ACC112 (cell line): ENCODE results near the gene PEX14.
A peak's percentile ranks its signal among the peaks of the same experiment; 100 is the strongest.

ENCODE experiments used
- H2AFZ ChIP-seq: fragments of 200-600 bp; sonication (generic); one replicate; pipeline ENCODE4 v1.6.0; 2017; ENCODE audit warnings: antibody characterized with exemption, low read length; ENCODE audit not compliant: unreplicated experiment
- H3K27ac ChIP-seq: fragments of 200-600 bp; sonication (generic); 2 replicates; pipeline ENCODE4 v1.5.1; 2014; ENCODE audit warnings: low read depth, mild to moderate bottlenecking, antibody characterized with exemption, low read length, moderate library complexity
- H3K27me3 ChIP-seq: fragments of 200-600 bp; sonication (generic); 2 replicates; pipeline ENCODE4 v1.6.1; 2014; ENCODE audit warnings: mild to moderate bottlenecking, antibody characterized with exemption, low read length, moderate library complexity, mixed read lengths; ENCODE audit not compliant: insufficient read depth
- H3K36me3 ChIP-seq: fragments of 200-600 bp; sonication (generic); 2 replicates; pipeline ENCODE4 v1.6.1; 2016; ENCODE audit warnings: mild to moderate bottlenecking, antibody characterized with exemption, low read length, moderate library complexity, mixed read lengths; ENCODE audit not compliant: insufficient read depth
- H3K4me1 ChIP-seq: fragments of 200-600 bp; sonication (generic); one replicate; pipeline ENCODE4 v1.6.1; 2016; ENCODE audit warnings: low read length, mixed read lengths; ENCODE audit not compliant: insufficient read depth, unreplicated experiment, control insufficient read depth
- H3K4me3 ChIP-seq: fragments of 200-600 bp; sonication (generic); 2 replicates; pipeline ENCODE4 v1.5.1; 2014; ENCODE audit warnings: mild to moderate bottlenecking, low read depth, low read length
- H3K79me2 ChIP-seq: fragments of 200-600 bp; sonication (generic); one replicate; pipeline ENCODE4 v1.6.0; 2016; ENCODE audit warnings: low read length; ENCODE audit not compliant: control insufficient read depth, unreplicated experiment, insufficient read depth

The PEX14 gene

GRCh38 chr1:10509809-10510509 is 35.2 kb downstream of the PEX14 start:
- Histone ChIP-seq H3K27me3 (no peaks in the 10 kb centered on the region), H2AFZ (no peak overlapping the region), H3K27ac (peak overlapping the region; percentile 84), H3K36me3 (no peaks in the 10 kb centered on the region), H3K79me2 (peaks cover 50% of the 10 kb centered on the region), H3K4me1 (peaks cover 35% of the 10 kb centered on the region), H3K4me3 (peak overlapping the region; percentile 62)

- Histone ChIP-seq H2AFZ (no peak overlapping the region), H3K27ac (peak overlapping the region; percentile 84), H3K36me3 (no peaks in the 10 kb centered on the region)
These were observed 36.1 kb downstream of the PEX14 start for GRCh38 chr1:10510520-10511493.

GRCh38 chr1:10511494-10511885 is 36.7 kb downstream of the PEX14 start:
- Histone ChIP-seq H3K27me3 (no peaks in the 10 kb centered on the region), H3K4me3 (peak overlapping the region; percentile 62), H3K36me3 (no peaks in the 10 kb centered on the region), H3K4me1 (peaks cover 35% of the 10 kb centered on the region), H3K27ac (peak overlapping the region; percentile 84), H3K79me2 (peaks cover 54% of the 10 kb centered on the region), H2AFZ (no peak overlapping the region)

More at GRCh38 chr1:10510520-10511493, 36.1 kb downstream of the PEX14 start:
- Histone ChIP-seq H3K27me3 (no peaks in the 10 kb centered on the region), H3K79me2 (peaks cover 54% of the 10 kb centered on the region), H3K4me3 (peak overlapping the region; percentile 62), H3K4me1 (peaks cover 35% of the 10 kb centered on the region)

GRCh38 chr1:10513199-10513598 is 38.4 kb downstream of the PEX14 start:
- no peaks in the 10 kb centered on the region for H3K27me3 ChIP-seq
- no peak overlapping the region for H3K4me3 ChIP-seq
- peaks cover 60% of the 10 kb centered on the region for H3K79me2 ChIP-seq
- H2AFZ ChIP-seq: no peak overlapping the region
- H3K4me1 ChIP-seq: peaks cover 28% of the 10 kb centered on the region
- H3K36me3 ChIP-seq: no peaks in the 10 kb centered on the region
- H3K27ac ChIP-seq: no peak overlapping the region

- no peak overlapping the region for H3K4me3 ChIP-seq
- H3K27ac ChIP-seq: no peak overlapping the region
- no peaks in the 10 kb centered on the region for H3K36me3 ChIP-seq
- H3K4me1 ChIP-seq: peaks cover 22% of the 10 kb centered on the region
- no peaks in the 10 kb centered on the region for H3K27me3 ChIP-seq
- H3K79me2 ChIP-seq: peaks cover 49% of the 10 kb centered on the region
- no peak overlapping the region for H2AFZ ChIP-seq
These were observed 39.9 kb downstream of the PEX14 start for GRCh38 chr1:10514490-10515235.

- H3K4me1 ChIP-seq: peaks cover 15% of the 10 kb centered on the region
- no peaks in the 10 kb centered on the region for H3K27me3 ChIP-seq
- no peak overlapping the region for H3K27ac ChIP-seq
- peaks cover 46% of the 10 kb centered on the region for H3K79me2 ChIP-seq
- no peak overlapping the region for H2AFZ ChIP-seq
- no peak overlapping the region for H3K4me3 ChIP-seq
- H3K36me3 ChIP-seq: no peaks in the 10 kb centered on the region
These were observed 40.7 kb downstream of the PEX14 start for GRCh38 chr1:10515301-10515975.

- H3K4me3 ChIP-seq: no peak overlapping the region
- H3K79me2 ChIP-seq: peaks cover 46% of the 10 kb centered on the region
- no peaks in the 10 kb centered on the region for H3K36me3 ChIP-seq
- no peaks in the 10 kb centered on the region for H3K27me3 ChIP-seq
- no peak overlapping the region for H3K27ac ChIP-seq
- no peak overlapping the region for H2AFZ ChIP-seq
- peaks cover 8% of the 10 kb centered on the region for H3K4me1 ChIP-seq
These were observed 41.4 kb downstream of the PEX14 start for GRCh38 chr1:10515976-10516750.

GRCh38 chr1:10516925-10517676 is 42.4 kb downstream of the PEX14 start:
- Histone ChIP-seq H3K4me3 (no peak overlapping the region), H2AFZ (no peak overlapping the region), H3K4me1 (no peaks in the 10 kb centered on the region), H3K36me3 (no peaks in the 10 kb centered on the region), H3K79me2 (peaks cover 44% of the 10 kb centered on the region), H3K27me3 (no peaks in the 10 kb centered on the region), H3K27ac (no peak overlapping the region)

- H2AFZ ChIP-seq: no peak overlapping the region
- no peaks in the 10 kb centered on the region for H3K36me3 ChIP-seq
- no peak overlapping the region for H3K4me3 ChIP-seq
- H3K27me3 ChIP-seq: no peaks in the 10 kb centered on the region
- peaks cover 39% of the 10 kb centered on the region for H3K79me2 ChIP-seq
- no peak overlapping the region for H3K27ac ChIP-seq
- no peaks in the 10 kb centered on the region for H3K4me1 ChIP-seq
These were observed 42.9 kb downstream of the PEX14 start for GRCh38 chr1:10517677-10517982.
